A673 (cell line): ENCODE data around the gene CARD16.

ENCODE experiments used
- CTCF ChIP-seq: fragments of 300-800, 200-600 bp; sonication (generic); conservative IDR thresholded peaks from 2 replicates; pipeline ENCODE4 v1.5.1; 2017; ENCODE audit warnings: low read depth, mild to moderate bottlenecking, antibody characterized with exemption, low read length, moderate library complexity, mixed read lengths
- EZH2 ChIP-seq: fragments of 200-600 bp; sonication (generic); IDR thresholded peaks from 2 replicates; pipeline ENCODE4 v1.6.1; 2017; ENCODE audit warnings: borderline replicate concordance, low read depth, mild to moderate bottlenecking, mixed read lengths, antibody characterized with exemption, low read length; ENCODE audit not compliant: poor library complexity, severe bottlenecking

- TF ChIP-seq CTCF (no peak), EZH2 (no peak)
These were observed 22.6 kb downstream of the CARD16 start for GRCh38 chr11:105022527-105022926.
